ENCODE results near the gene ZBTB34. TPM values are rescaled to one million over a fixed set of nuclear protein-coding genes. Genes with fewer than 3 reads are reported as not detected.

ZBTB34 gene
- total RNA-seq, 1 donor from 2014 or later, result 4.5 TPM

DNA sequence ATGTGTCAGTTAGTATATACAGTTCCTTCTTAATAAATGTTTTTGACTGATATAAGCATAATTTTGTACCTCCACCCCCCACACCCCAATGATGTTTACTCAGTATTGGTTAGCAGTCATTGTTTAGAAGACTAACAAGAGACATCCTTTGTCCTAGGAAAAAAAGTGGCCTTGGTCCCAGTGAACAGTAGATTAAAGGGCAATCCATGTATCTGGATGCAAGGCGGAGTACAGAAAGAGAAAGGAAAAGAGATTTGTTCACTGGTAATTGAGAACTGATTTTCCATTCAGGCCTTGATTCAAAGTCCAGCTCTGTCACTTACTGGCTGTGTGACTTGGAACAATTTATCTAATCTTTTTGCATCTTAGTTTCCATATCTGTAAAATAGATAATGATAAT is 58.8 kb downstream of the ZBTB34 start:
- H3K27ac ChIP-seq (replicated peaks), result no peak overlapping the region
- no peaks in the 10 kb centered on the region for H3K27me3 ChIP-seq (ENCODE audit: low read depth)
- H3K9me3 ChIP-seq (replicated peaks), result no peaks in the 10 kb centered on the region
- TF ChIP-seq, protein P1, sequence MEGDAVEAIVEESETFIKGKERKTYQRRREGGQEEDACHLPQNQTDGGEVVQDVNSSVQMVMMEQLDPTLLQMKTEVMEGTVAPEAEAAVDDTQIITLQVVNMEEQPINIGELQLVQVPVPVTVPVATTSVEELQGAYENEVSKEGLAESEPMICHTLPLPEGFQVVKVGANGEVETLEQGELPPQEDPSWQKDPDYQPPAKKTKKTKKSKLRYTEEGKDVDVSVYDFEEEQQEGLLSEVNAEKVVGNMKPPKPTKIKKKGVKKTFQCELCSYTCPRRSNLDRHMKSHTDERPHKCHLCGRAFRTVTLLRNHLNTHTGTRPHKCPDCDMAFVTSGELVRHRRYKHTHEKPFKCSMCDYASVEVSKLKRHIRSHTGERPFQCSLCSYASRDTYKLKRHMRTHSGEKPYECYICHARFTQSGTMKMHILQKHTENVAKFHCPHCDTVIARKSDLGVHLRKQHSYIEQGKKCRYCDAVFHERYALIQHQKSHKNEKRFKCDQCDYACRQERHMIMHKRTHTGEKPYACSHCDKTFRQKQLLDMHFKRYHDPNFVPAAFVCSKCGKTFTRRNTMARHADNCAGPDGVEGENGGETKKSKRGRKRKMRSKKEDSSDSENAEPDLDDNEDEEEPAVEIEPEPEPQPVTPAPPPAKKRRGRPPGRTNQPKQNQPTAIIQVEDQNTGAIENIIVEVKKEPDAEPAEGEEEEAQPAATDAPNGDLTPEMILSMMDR (IDR thresholded peaks at IDR 0.05; ENCODE audit: borderline replicate concordance), result no peak
- H3K4me1 ChIP-seq, result peaks cover 9% of the 10 kb centered on the region
- no peaks in the 10 kb centered on the region for H3K36me3 ChIP-seq
- intact Hi-C loops (cut with micrococcal nuclease), result no loop called here
- DNase-seq, result no peak
- H3K4me3 ChIP-seq, result no peak overlapping the region

- no peaks in the 10 kb centered on the region for H3K27me3 ChIP-seq (ENCODE audit: low read depth)
- intact Hi-C loops (cut with micrococcal nuclease), result no loop called here
- TF ChIP-seq, protein P1 (IDR thresholded peaks at IDR 0.05; ENCODE audit: borderline replicate concordance), result no peak
- H3K4me3 ChIP-seq, result no peak overlapping the region
- H3K27ac ChIP-seq (replicated peaks), result no peak overlapping the region
- H3K36me3 ChIP-seq, result no peaks in the 10 kb centered on the region
- DNase-seq, result no peak
- H3K9me3 ChIP-seq (replicated peaks), result no peaks in the 10 kb centered on the region
- H3K4me1 ChIP-seq, result no peaks in the 10 kb centered on the region
These were observed 65.4 kb downstream of the ZBTB34 start for GRCh38 chr9:126925876-126926275.

- intact Hi-C loops (cut with micrococcal nuclease), result no loop called here
- H3K27ac ChIP-seq (replicated peaks), result no peak overlapping the region
- no peaks in the 10 kb centered on the region for H3K27me3 ChIP-seq (ENCODE audit: low read depth)
- DNase-seq, result no peak
- no peak overlapping the region for H3K4me3 ChIP-seq
- H3K4me1 ChIP-seq, result no peaks in the 10 kb centered on the region
- TF ChIP-seq, protein P1 (IDR thresholded peaks at IDR 0.05; ENCODE audit: borderline replicate concordance), result no peak
- H3K9me3 ChIP-seq (replicated peaks), result no peaks in the 10 kb centered on the region
- H3K36me3 ChIP-seq, result no peaks in the 10 kb centered on the region
These were observed 65.9 kb downstream of the ZBTB34 start for GRCh38 chr9:126926364-126926763.

DNA sequence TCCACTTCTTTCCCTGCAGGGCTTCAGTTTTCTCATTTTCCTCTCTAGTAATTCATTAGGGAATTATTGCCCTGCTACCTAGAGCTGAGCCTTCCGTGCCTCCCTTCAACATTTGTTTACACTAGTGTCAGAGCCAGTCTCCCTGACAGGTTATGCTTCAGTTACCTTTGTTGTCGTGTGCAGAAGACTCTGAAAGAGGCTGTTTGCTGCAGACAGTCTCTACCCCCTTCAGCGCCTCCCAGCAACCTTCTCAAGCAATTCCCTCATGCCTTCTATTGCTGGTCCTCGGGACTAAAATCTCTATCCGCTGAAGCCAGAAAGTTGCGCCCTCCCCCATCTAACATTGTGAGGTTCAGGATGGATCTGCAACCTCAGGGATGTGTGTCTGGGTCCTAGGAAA is 67.0 kb downstream of the ZBTB34 start:
- intact Hi-C loops (cut with micrococcal nuclease), result no loop called here
- Histone ChIP-seq H3K4me1 (no peaks in the 10 kb centered on the region), H3K36me3 (no peaks in the 10 kb centered on the region), H3K27me3 (ENCODE audit: low read depth) (no peaks in the 10 kb centered on the region), H3K27ac (replicated peaks) (no peak overlapping the region), H3K4me3 (no peak overlapping the region), H3K9me3 (replicated peaks) (no peaks in the 10 kb centered on the region)
- DNase-seq, result no peak
- TF ChIP-seq, protein P1 (IDR thresholded peaks at IDR 0.05; ENCODE audit: borderline replicate concordance), result no peak

- no peaks in the 10 kb centered on the region for H3K9me3 ChIP-seq (replicated peaks)
- H3K36me3 ChIP-seq, result no peaks in the 10 kb centered on the region
- no peak overlapping the region for H3K27ac ChIP-seq (replicated peaks)
- TF ChIP-seq, protein P1 (IDR thresholded peaks at IDR 0.05; ENCODE audit: borderline replicate concordance), result no peak
- no peak overlapping the region for H3K4me3 ChIP-seq
- no peak for DNase-seq
- intact Hi-C loops (cut with micrococcal nuclease), result no loop called here
- H3K27me3 ChIP-seq (ENCODE audit: low read depth), result no peaks in the 10 kb centered on the region
- peaks cover 20% of the 10 kb centered on the region for H3K4me1 ChIP-seq
These were observed 72.5 kb downstream of the ZBTB34 start for GRCh38 chr9:126932871-126933321.
